PFSK-1 (cell line): ENCODE results near the gene TAOK2.

ENCODE experiments used
- FOXP2 ChIP-seq: optimal IDR thresholded peaks from 2 replicates; pipeline ENCODE3; 2011; ENCODE audit warnings: borderline replicate concordance, control low read depth, inconsistent platforms; ENCODE audit not compliant: insufficient read depth; ENCODE audit errors: extremely low read length, extremely low read depth
- POLR2AphosphoS5 ChIP-seq: IDR thresholded peaks from 2 replicates; pipeline ENCODE4 v1.6.1; 2012; ENCODE audit warnings: low read depth, mild to moderate bottlenecking, control low read depth, low read length, moderate library complexity
- SIN3A ChIP-seq: IDR thresholded peaks from 2 replicates; pipeline ENCODE4 v1.6.1; 2012; ENCODE audit warnings: mild to moderate bottlenecking, low read length, moderate library complexity, borderline replicate concordance; ENCODE audit not compliant: insufficient read depth
- TAF1 ChIP-seq: IDR thresholded peaks from 2 replicates; pipeline ENCODE4 v1.6.1; 2012; ENCODE audit warnings: low read length, control low read depth, borderline replicate concordance; ENCODE audit not compliant: insufficient read depth
- TF ChIP-seq, protein P1 (sequence below), 2 experiments: IDR thresholded peaks; 2 replicates each; pipeline versions ENCODE4 v1.6.1 to v1.8.0; 2011 to 2012; ENCODE audit warnings: low read depth in 2 of 2, low read length in 2 of 2, control low read depth in 1 of 2, inconsistent platforms in 1 of 2, mild to moderate bottlenecking in 1 of 2, moderate library complexity in 1 of 2; ENCODE audit not compliant: insufficient read depth in 1 of 2

DNA sequence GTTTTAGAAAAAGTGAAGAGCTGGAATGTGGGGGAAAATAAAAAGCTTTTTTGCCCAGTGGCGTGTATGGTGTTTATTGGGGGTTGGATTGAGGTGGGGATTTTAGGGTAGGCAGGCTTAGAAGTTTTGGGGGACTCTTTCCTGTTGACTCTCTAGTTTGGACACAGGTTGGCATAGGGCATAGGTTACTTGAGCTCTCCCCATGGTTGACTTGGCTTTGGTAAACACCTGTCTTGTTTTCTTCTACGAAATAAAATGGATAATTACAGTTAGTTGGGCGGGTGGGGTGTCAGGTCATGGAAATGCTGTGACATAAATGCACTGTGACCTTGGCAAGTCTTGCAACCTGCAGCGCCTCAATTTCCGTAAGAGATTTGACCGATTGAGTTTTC, 680 bp upstream of the TAOK2 start:
- TF ChIP-seq TAF1 (no peak), SIN3A (no peak), POLR2AphosphoS5 (no peak), FOXP2 (no peak)
- TF ChIP-seq, protein P1, sequence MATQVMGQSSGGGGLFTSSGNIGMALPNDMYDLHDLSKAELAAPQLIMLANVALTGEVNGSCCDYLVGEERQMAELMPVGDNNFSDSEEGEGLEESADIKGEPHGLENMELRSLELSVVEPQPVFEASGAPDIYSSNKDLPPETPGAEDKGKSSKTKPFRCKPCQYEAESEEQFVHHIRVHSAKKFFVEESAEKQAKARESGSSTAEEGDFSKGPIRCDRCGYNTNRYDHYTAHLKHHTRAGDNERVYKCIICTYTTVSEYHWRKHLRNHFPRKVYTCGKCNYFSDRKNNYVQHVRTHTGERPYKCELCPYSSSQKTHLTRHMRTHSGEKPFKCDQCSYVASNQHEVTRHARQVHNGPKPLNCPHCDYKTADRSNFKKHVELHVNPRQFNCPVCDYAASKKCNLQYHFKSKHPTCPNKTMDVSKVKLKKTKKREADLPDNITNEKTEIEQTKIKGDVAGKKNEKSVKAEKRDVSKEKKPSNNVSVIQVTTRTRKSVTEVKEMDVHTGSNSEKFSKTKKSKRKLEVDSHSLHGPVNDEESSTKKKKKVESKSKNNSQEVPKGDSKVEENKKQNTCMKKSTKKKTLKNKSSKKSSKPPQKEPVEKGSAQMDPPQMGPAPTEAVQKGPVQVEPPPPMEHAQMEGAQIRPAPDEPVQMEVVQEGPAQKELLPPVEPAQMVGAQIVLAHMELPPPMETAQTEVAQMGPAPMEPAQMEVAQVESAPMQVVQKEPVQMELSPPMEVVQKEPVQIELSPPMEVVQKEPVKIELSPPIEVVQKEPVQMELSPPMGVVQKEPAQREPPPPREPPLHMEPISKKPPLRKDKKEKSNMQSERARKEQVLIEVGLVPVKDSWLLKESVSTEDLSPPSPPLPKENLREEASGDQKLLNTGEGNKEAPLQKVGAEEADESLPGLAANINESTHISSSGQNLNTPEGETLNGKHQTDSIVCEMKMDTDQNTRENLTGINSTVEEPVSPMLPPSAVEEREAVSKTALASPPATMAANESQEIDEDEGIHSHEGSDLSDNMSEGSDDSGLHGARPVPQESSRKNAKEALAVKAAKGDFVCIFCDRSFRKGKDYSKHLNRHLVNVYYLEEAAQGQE (IDR thresholded peaks at IDR 0.05; ENCODE audit: insufficient read depth in 1 of 2, low read depth in 2 of 2, low read length in 2 of 2), result no peak
